CD14-positive monocyte (primary cell): ENCODE results near the gene NME9. TPM values are rescaled to one million over a fixed set of nuclear protein-coding genes. Genes with fewer than 3 reads are reported as not detected.

Source experiments
- DNase-seq, 3 donors: peaks; one replicate each; pipeline ENCODE4 v3.0.0-alpha.2; 2011 to 2022
- H2AFZ ChIP-seq: 2 replicates; pipeline ENCODE4 v1.6.0; 2012; ENCODE audit warnings: mild to moderate bottlenecking, low read depth, low read length, inconsistent platforms; ENCODE audit not compliant: insufficient read depth, poor library complexity, severe bottlenecking
- H3K27ac ChIP-seq, 2 donors: 1 replicate in 1 of 2; 2 replicates in 1 of 2; pipeline ENCODE4 v1.5.1; 2012 to 2013; ENCODE audit warnings: low read length in 2 of 2, control low read depth in 1 of 2, inconsistent platforms in 1 of 2, low read depth in 1 of 2, mild to moderate bottlenecking in 1 of 2
- H3K27me3 ChIP-seq, 2 donors: one replicate each; pipeline versions ENCODE4 v1.6.0 to v1.6.1; 2011 to 2013; ENCODE audit warnings: low read length in 2 of 2; ENCODE audit not compliant: control insufficient read depth in 2 of 2, insufficient read depth in 2 of 2
- H3K36me3 ChIP-seq, 2 donors: replicated peaks in 1 of 2; 1 replicate in 1 of 2; 2 replicates in 1 of 2; pipeline versions ENCODE4 v1.5.1 to v1.6.1; 2012 to 2013; ENCODE audit warnings: low read length in 2 of 2, control low read depth in 1 of 2, inconsistent platforms in 1 of 2, mild to moderate bottlenecking in 1 of 2; ENCODE audit not compliant: insufficient read depth in 2 of 2, control insufficient read depth in 1 of 2
- H3K4me1 ChIP-seq, 2 donors: 1 replicate in 1 of 2; 2 replicates in 1 of 2; pipeline versions ENCODE4 v1.5.1 to v1.6.1; 2012 to 2013; ENCODE audit warnings: low read length in 2 of 2, control low read depth in 1 of 2, inconsistent platforms in 1 of 2, mild to moderate bottlenecking in 1 of 2, moderate library complexity in 1 of 2; ENCODE audit not compliant: insufficient read depth in 2 of 2, control insufficient read depth in 1 of 2
- H3K4me2 ChIP-seq: replicated peaks from 2 replicates; pipeline ENCODE3; 2012; ENCODE audit warnings: low read length, moderate library complexity, mild to moderate bottlenecking; ENCODE audit not compliant: poor library complexity, severe bottlenecking; ENCODE audit errors: extremely low read depth
- H3K4me3 ChIP-seq, 3 experiments: fragments of 200-600 bp in 1 of 3; sonication (generic) in 1 of 3; replicated peaks in 1 of 3; 1 replicate in 2 of 3; 2 replicates in 1 of 3; pipeline ENCODE4 v1.5.1; 2011 to 2013; ENCODE audit warnings: low read length in 3 of 3, mild to moderate bottlenecking in 3 of 3, control low read depth in 2 of 3, low read depth in 2 of 3, inconsistent platforms in 1 of 3, moderate library complexity in 1 of 3
- H3K79me2 ChIP-seq: 2 replicates; pipeline ENCODE4 v1.6.0; 2012; ENCODE audit warnings: mild to moderate bottlenecking, control low read depth, inconsistent platforms, low read length, moderate library complexity; ENCODE audit not compliant: insufficient read depth
- H3K9ac ChIP-seq: 2 replicates; pipeline ENCODE4 v1.6.0; 2017; ENCODE audit warnings: low read length, mild to moderate bottlenecking; ENCODE audit not compliant: insufficient read depth, poor library complexity, severe bottlenecking
- H3K9me3 ChIP-seq, 2 donors: replicated peaks in 1 of 2; 1 replicate in 1 of 2; 2 replicates in 1 of 2; pipeline versions ENCODE4 v1.5.1 to v1.6.1; 2012 to 2013; ENCODE audit warnings: low read length in 2 of 2, control low read depth in 1 of 2; ENCODE audit not compliant: control insufficient read depth in 1 of 2, insufficient read depth in 1 of 2
- H4K20me1 ChIP-seq: 2 replicates; pipeline ENCODE4 v1.6.0; 2012; ENCODE audit warnings: mild to moderate bottlenecking, low read length, control low read depth, moderate library complexity; ENCODE audit not compliant: insufficient read depth
- H3K27ac Mint-ChIP-seq, 7 donors: one replicate each; pipeline ENCODE4 v1.8.0; 2020; ENCODE audit warnings: mild to moderate bottlenecking in 7 of 7, mixed read lengths in 7 of 7, moderate library complexity in 6 of 7, inconsistent platforms in 2 of 7
- H3K27me3 Mint-ChIP-seq, 3 donors: one replicate each; pipeline ENCODE4 v1.8.0; 2021 to 2022; ENCODE audit warnings: low read depth in 3 of 3, mild to moderate bottlenecking in 3 of 3, mixed read lengths in 3 of 3, moderate library complexity in 3 of 3, inconsistent platforms in 1 of 3
- H3K36me3 Mint-ChIP-seq, 2 donors: one replicate each; pipeline ENCODE4 v1.8.0; 2020; ENCODE audit warnings: mixed read lengths in 2 of 2, inconsistent platforms in 1 of 2, mild to moderate bottlenecking in 1 of 2
- H3K4me1 Mint-ChIP-seq: one replicate; pipeline ENCODE4 v1.8.0; 2020; ENCODE audit warnings: mild to moderate bottlenecking, mixed read lengths
- H3K4me3 Mint-ChIP-seq, 2 donors: one replicate each; pipeline ENCODE4 v1.8.0; 2020; ENCODE audit warnings: mild to moderate bottlenecking in 2 of 2, mixed read lengths in 2 of 2, moderate library complexity in 1 of 2
- H3K9me3 Mint-ChIP-seq, 7 donors: one replicate each; pipeline ENCODE4 v1.8.0; 2020 to 2022; ENCODE audit warnings: mixed read lengths in 7 of 7, mild to moderate bottlenecking in 6 of 7, moderate library complexity in 6 of 7, inconsistent platforms in 2 of 7
- CTCF ChIP-seq: fragments of 200-600 bp; IDR thresholded peaks from one replicate; pipeline ENCODE4 v1.8.0; 2022; ENCODE audit warnings: antibody characterized with exemption, mild to moderate bottlenecking
- WGBS: methylation state at CpG from one replicate; pipeline ENCODE4 v1.1.5; 2013; ENCODE audit warnings: missing lambda C conversion rate; ENCODE audit not compliant: insufficient coverage; 5-methylcytosine and 5-hydroxymethylcytosine counted together
- intact Hi-C, 2 donors: fragments of 100-400 bp; cut with micrococcal nuclease; formaldehyde crosslinking; loops; one replicate each; pipeline versions ENCODE4 v1.15.0 to v1.15.1; 2023
- polyA plus RNA-seq, 3 donors: library from polyadenylated mRNA; depleted of rRNA in 1 of 3; unstranded in 2 of 3; stranded (reverse) in 1 of 3; fragments of 300-500 nt in 2 of 3; fragments of >200 nt in 1 of 3; fragmentation: Illumina TruSeq in 2 of 3; gene quantifications; 1 replicate in 2 of 3; 2 replicates in 1 of 3; pipeline ENCODE4 v1.2.3, GENCODE V29; 2012 to 2021

The NME9 gene
- polyA plus RNA-seq, 3 donors = 0.04 TPM; not detected in 2

DNA sequence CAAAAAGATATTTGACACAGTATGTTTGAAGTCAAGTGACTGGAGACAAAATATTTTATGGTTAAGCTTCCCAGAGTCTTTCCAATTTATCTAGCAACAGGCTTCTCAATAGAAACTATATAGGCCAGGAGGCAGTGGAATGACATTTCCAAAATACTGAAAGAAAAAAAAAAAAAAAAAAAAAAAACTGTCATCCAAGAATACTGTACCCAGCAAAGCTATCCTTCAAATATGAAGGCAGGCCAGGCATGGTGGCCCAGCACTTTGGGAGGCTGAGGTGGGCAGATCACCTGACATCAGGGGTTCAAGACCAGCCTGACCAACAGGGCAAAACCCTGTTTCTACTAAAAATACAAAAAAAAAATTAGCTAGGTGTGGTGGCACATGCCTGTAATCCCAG lies 20.9 kb downstream of the NME9 start:
- Histone ChIP-seq H3K9ac (no peak overlapping the region), H3K4me3 (no peak overlapping the region), H3K36me3 (no peaks in the 10 kb centered on the region), H3K27ac (no peak overlapping the region), H2AFZ (no peak overlapping the region), H4K20me1 (no peaks in the 10 kb centered on the region), H3K4me1 (no peaks in the 10 kb centered on the region), H3K79me2 (no peaks in the 10 kb centered on the region), H3K9me3 (peaks cover 21 to 24% of the 10 kb centered on the region in 2 donors), H3K4me2 (no peak overlapping the region), H3K27me3 (no peaks in the 10 kb centered on the region)
- no peak for TF ChIP-seq CTCF
- intact Hi-C loops = no loop called here
- H3K36me3 Mint-ChIP-seq = no peaks in the 10 kb centered on the region
- H3K27ac Mint-ChIP-seq = no peak overlapping the region
- DNase-seq = no peak
- peaks cover 13 to 41% (median 34%) of the 10 kb centered on the region in 7 donors for H3K9me3 Mint-ChIP-seq
- no peaks in the 10 kb centered on the region for H3K4me1 Mint-ChIP-seq
- H3K27me3 Mint-ChIP-seq = peaks cover 8 to 17% (median 13%) of the 10 kb centered on the region in 3 donors
- no peak overlapping the region for H3K4me3 Mint-ChIP-seq

DNA sequence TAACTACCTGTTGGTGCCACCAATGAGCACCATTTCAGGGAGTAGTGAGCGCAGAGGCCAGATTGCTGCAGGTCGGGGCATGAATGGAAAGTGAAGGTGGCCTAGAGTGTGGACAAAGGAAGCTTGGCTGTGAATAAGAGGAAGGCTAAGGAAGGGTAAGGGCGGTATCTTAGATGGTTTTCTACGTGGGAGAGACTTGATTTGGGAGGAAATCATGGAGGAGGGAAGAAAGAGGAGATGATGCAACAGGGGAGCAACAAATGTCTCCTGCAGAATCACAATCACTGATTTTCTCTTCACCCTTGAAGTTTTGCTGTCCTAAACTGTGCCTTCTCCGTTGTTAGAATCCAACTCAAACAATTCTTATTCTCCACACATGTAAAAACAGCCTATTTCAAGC lies 21.8 kb downstream of the NME9 start:
- Histone ChIP-seq H2AFZ (no peak overlapping the region), H3K4me2 (no peak overlapping the region), H3K9me3 (peaks cover 21 to 24% of the 10 kb centered on the region in 2 donors), H4K20me1 (no peaks in the 10 kb centered on the region), H3K79me2 (no peaks in the 10 kb centered on the region), H3K9ac (no peak overlapping the region), H3K4me1 (no peaks in the 10 kb centered on the region), H3K27me3 (no peaks in the 10 kb centered on the region), H3K27ac (no peak overlapping the region), H3K36me3 (no peaks in the 10 kb centered on the region), H3K4me3 (no peak overlapping the region)
- no peaks in the 10 kb centered on the region for H3K4me1 Mint-ChIP-seq
- no peaks in the 10 kb centered on the region for H3K36me3 Mint-ChIP-seq
- intact Hi-C loops = no loop called here
- 100% methylated on average over 3 of the region's 5 CpGs for WGBS
- no peak overlapping the region for H3K4me3 Mint-ChIP-seq
- TF ChIP-seq CTCF = no peak
- DNase-seq = no peak
- H3K27me3 Mint-ChIP-seq = peaks cover 8 to 14% (median 11%) of the 10 kb centered on the region in 3 donors
- peak overlapping the region in 1 of 7 donors; percentile 36 for H3K27ac Mint-ChIP-seq
- peaks cover 13 to 38% (median 34%) of the 10 kb centered on the region in 7 donors for H3K9me3 Mint-ChIP-seq
